Cardiac muscle cell (in vitro differentiated cells and primary cell): ENCODE measurements around the gene PPP1R13L. TPM values are rescaled to one million over a fixed set of nuclear protein-coding genes. Genes with fewer than 3 reads are reported as not detected.
A peak's percentile ranks its signal among the peaks of the same experiment; 100 is the strongest.

Source experiments
- DNase-seq, 2 donors: peaks; one replicate each; pipeline versions ENCODE4 v3.0.0 to v3.0.0-alpha.2; 2010 to 2017; ENCODE audit warnings: low read depth in 1 of 2, low spot score in 1 of 2
- H3K27ac ChIP-seq: fragments of 200-600 bp; sonication (generic); 2 replicates; pipeline ENCODE4 v1.5.1; 2016
- H3K27me3 ChIP-seq: fragments of 200-600 bp; sonication (generic); 2 replicates; pipeline ENCODE4 v1.6.0; 2016; ENCODE audit warnings: control low read depth
- H3K36me3 ChIP-seq: fragments of 200-600 bp; sonication (generic); 2 replicates; pipeline ENCODE4 v1.5.1; 2016; ENCODE audit warnings: control low read depth
- H3K4me1 ChIP-seq: fragments of 200-600 bp; sonication (generic); 2 replicates; pipeline ENCODE4 v1.8.1; 2017; ENCODE audit warnings: low read depth, mild to moderate bottlenecking, mixed run types
- H3K4me3 ChIP-seq: fragments of 200-600 bp; sonication (generic); 2 replicates; pipeline ENCODE4 v1.5.1; 2016; ENCODE audit warnings: mild to moderate bottlenecking
- H3K9me3 ChIP-seq: fragments of 200-600 bp; sonication (generic); 2 replicates; pipeline ENCODE4 v1.5.1; 2017; ENCODE audit warnings: low read depth, mild to moderate bottlenecking, control low read depth
- polyA plus RNA-seq: library from polyadenylated mRNA; unstranded; fragments of >200 nt; fragmentation: Nextera tagmentation; extraction: Ambion mirVana; gene quantifications from 2 replicates; pipeline ENCODE4 v1.2.1, GENCODE V29; 2016
- total RNA-seq: library from RNA; depleted of rRNA; stranded (reverse); fragments of >200 nt; gene quantifications from 2 replicates; pipeline ENCODE4 v1.2.3, GENCODE V29; 2016
- TF ChIP-seq, protein P1 (sequence below): IDR thresholded peaks from 2 replicates; pipeline ENCODE4 v1.5.1; 2012; ENCODE audit warnings: low read depth, mild to moderate bottlenecking, low read length

Gene PPP1R13L, protein sequence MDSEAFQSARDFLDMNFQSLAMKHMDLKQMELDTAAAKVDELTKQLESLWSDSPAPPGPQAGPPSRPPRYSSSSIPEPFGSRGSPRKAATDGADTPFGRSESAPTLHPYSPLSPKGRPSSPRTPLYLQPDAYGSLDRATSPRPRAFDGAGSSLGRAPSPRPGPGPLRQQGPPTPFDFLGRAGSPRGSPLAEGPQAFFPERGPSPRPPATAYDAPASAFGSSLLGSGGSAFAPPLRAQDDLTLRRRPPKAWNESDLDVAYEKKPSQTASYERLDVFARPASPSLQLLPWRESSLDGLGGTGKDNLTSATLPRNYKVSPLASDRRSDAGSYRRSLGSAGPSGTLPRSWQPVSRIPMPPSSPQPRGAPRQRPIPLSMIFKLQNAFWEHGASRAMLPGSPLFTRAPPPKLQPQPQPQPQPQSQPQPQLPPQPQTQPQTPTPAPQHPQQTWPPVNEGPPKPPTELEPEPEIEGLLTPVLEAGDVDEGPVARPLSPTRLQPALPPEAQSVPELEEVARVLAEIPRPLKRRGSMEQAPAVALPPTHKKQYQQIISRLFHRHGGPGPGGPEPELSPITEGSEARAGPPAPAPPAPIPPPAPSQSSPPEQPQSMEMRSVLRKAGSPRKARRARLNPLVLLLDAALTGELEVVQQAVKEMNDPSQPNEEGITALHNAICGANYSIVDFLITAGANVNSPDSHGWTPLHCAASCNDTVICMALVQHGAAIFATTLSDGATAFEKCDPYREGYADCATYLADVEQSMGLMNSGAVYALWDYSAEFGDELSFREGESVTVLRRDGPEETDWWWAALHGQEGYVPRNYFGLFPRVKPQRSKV
- total RNA-seq = 49.7 and 118 TPM in 2 replicates
- 39.5 and 54.1 TPM in 2 replicates for polyA plus RNA-seq

DNA sequence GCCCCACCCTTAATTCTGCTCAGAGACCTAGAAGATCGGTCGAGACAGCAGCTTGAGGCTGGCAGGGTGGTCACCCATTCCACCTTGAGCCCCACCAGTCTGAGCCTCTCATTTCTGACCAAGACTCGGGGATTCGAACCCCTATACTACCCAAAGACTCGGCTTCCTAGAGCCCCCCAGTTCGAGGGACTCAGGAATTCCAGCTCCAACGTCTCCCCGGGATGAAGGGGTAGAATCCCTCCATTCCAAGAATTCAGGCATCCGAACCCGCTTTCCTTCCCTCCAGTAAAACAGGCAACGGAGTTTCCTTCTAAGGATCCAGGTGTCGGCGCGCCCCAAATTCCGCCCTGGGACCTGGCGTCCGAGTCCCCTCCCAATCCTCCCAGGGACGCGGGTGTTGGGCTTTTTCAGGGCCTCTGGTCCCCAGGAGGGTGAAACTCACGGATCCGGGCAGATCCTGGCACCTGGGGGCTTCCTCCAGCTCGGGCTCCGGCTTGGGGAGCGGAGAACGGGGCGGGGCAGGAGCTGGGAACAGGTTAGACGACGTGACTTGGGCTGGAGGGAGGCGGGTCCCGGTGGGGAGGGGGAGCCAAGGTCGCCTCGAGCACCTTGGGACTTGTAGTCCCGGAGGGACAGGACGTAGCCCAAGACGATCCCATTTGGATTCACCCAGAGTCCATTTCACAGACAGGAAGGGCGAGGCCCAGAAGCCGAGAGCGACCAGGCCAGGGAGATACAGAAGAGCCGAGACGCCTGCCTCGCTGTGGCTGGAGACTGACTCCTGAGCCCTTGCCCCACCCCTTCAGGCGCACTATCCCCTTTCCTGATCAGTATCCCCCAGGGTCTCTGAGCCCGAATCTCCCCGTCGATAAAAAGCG lies at the start of gene PPP1R13L:
TSS of gene PPP1R13L (minus strand) at position 513 of the 878 bp plus-strand sequence. CDS start 6,751 bp downstream, outside the sequence.
- peaks cover 14% of the 10 kb centered on the region for H3K4me1 ChIP-seq
- H3K27ac ChIP-seq = peak within 1 kb of the TSS; percentile 97
- peak; percentile 80 to 90 for DNase-seq
- TF ChIP-seq, protein P1, sequence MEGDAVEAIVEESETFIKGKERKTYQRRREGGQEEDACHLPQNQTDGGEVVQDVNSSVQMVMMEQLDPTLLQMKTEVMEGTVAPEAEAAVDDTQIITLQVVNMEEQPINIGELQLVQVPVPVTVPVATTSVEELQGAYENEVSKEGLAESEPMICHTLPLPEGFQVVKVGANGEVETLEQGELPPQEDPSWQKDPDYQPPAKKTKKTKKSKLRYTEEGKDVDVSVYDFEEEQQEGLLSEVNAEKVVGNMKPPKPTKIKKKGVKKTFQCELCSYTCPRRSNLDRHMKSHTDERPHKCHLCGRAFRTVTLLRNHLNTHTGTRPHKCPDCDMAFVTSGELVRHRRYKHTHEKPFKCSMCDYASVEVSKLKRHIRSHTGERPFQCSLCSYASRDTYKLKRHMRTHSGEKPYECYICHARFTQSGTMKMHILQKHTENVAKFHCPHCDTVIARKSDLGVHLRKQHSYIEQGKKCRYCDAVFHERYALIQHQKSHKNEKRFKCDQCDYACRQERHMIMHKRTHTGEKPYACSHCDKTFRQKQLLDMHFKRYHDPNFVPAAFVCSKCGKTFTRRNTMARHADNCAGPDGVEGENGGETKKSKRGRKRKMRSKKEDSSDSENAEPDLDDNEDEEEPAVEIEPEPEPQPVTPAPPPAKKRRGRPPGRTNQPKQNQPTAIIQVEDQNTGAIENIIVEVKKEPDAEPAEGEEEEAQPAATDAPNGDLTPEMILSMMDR = no peak
- no peaks in the 10 kb centered on the region for H3K36me3 ChIP-seq
- no peaks in the 10 kb centered on the region for H3K9me3 ChIP-seq
- peak within 1 kb of the TSS; percentile 71 for H3K4me3 ChIP-seq
- H3K27me3 ChIP-seq = no peaks in the 10 kb centered on the region

DNA sequence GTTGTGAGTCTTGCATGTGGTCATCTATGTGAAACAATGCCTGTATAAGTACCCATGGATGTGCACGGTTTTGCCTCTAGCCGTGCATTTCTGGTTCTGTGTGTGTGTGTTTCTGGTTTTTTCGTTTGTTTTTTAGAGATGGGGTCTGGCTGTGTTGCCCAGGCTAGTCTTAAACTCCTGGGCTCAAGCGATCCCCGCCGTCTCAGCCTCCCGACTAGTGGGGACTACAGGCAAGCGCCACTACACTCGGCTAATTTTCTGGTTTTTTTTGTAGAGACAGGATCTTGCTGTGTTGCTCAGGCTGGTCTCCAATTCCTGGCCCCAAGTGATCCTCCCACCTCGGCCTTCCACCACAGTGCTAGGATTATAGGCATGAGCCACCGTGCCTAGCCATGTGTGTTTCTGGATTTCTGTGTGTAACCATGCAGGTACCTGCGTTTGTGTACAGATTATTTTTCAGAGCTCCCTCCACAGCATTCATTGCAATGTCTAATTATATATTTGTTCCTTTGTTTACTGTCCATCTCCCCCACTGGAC lies 47.0 kb upstream of the PPP1R13L start:
- no peaks in the 10 kb centered on the region for H3K27me3 ChIP-seq
- H3K9me3 ChIP-seq = no peaks in the 10 kb centered on the region
- TF ChIP-seq, protein P1 = no peak
- H3K27ac ChIP-seq = no peak overlapping the region
- DNase-seq = no peak
- no peaks in the 10 kb centered on the region for H3K36me3 ChIP-seq
- H3K4me3 ChIP-seq = no peak overlapping the region
- H3K4me1 ChIP-seq = peaks cover 9% of the 10 kb centered on the region

DNA sequence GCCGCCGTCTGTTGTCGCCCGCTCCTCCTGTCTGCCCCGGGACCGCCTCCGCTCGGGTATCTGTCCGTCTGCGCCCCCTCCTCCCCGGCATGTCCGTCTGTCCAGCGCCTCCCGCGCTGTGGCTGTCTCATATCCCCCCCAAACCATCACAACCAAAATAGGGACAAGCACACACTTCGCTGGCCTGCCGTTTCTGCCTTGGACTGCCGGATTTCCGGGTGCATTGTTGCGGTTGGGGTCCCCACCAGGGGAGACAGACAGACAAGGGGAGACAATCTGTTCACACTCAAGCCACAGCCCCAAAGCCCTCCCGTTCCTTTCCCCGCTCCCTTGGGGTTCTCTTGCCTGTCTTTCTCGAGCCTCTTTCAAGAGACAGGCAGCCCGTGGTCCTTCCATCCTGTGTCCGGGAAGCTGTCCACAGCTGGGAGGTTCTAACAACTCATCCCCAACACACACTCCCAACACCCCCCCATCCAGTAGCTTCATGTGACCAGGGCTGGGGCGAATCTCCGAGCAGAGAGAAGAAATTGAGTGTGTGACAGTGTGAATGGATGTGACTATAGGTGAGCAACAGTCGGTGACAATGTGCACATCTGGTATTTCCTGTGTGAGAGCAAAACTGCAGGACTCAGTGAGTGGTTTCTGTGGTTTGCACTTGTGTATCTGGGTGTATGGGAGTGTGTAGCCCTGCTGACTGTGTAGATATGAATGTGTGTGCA lies 46.4 kb upstream of the PPP1R13L start:
- DNase-seq = peak in 1 of 2 donors; percentile 72
- Histone ChIP-seq H3K27me3 (no peaks in the 10 kb centered on the region), H3K9me3 (no peaks in the 10 kb centered on the region), H3K4me3 (peak overlapping the region; percentile 48), H3K4me1 (peaks cover 9% of the 10 kb centered on the region), H3K36me3 (no peaks in the 10 kb centered on the region), H3K27ac (no peak overlapping the region)
- TF ChIP-seq, protein P1 = no peak

DNA sequence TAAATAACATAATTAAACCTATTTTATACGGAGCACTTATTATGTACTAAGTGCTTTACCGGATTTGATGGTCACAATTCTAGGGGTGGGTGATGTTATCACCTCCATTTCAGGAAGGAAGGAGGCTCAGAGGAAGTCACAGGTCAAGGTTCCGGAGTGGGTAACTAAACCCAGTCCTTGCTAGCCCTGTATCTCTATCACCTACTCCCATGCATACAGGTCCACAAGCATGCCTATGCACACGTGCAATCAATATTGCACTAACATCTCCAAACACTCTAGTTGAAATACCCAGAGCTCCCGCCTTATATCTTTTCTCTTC lies 45.1 kb upstream of the PPP1R13L start:
- H3K4me1 ChIP-seq = no peaks in the 10 kb centered on the region
- peak overlapping the region; percentile 48 for H3K4me3 ChIP-seq
- no peaks in the 10 kb centered on the region for H3K36me3 ChIP-seq
- no peak for DNase-seq
- no peak overlapping the region for H3K27ac ChIP-seq
- TF ChIP-seq, protein P1 = no peak
- H3K27me3 ChIP-seq = no peaks in the 10 kb centered on the region
- H3K9me3 ChIP-seq = no peaks in the 10 kb centered on the region
